Limb (tissue), 2 donors: Measurements from ENCODE around the gene TSPAN4.
A peak's percentile ranks its signal among the peaks of the same experiment; 100 is the strongest.

Experiments used
- DNase-seq, 2 donors: peaks; one replicate each; pipeline ENCODE4 v3.0.0-alpha.2; 2016; ENCODE audit errors: extremely low spot score in 2 of 2

The TSPAN4 gene

GRCh38 chr11:804599-804964 lies 38.1 kb upstream of the TSPAN4 start:
- no peak for DNase-seq

- DNase-seq, result no peak
Measured at GRCh38 chr11:808427-809286, 34.0 kb upstream of the TSPAN4 start.

- peak; percentile 96 to 99 for DNase-seq
Measured at GRCh38 chr11:809287-810039, 33.2 kb upstream of the TSPAN4 start, which contains the start of gene RPLP2. Gene RPLP2 (plus strand): TSS chr11:809967. CDS start chr11:810235, 268 bp downstream.

GRCh38 chr11:810040-810567 lies 32.5 kb upstream of the TSPAN4 start:
- DNase-seq, result no peak

- no peak for DNase-seq
Measured at GRCh38 chr11:811446-812245, 31.0 kb upstream of the TSPAN4 start.

- no peak for DNase-seq
Measured at GRCh38 chr11:812390-812789, 30.3 kb upstream of the TSPAN4 start.

GRCh38 chr11:813072-813455 lies 29.6 kb upstream of the TSPAN4 start:
- DNase-seq, result no peak

GRCh38 chr11:813456-814096 lies 29.1 kb upstream of the TSPAN4 start:
- DNase-seq, result no peak

- DNase-seq, result no peak
Measured at GRCh38 chr11:815675-816432, 26.8 kb upstream of the TSPAN4 start.

- no peak for DNase-seq
Measured at GRCh38 chr11:816433-816779, 26.2 kb upstream of the TSPAN4 start.

- no peak for DNase-seq
Measured at GRCh38 chr11:818396-819128, 24.1 kb upstream of the TSPAN4 start, which contains the start of gene PNPLA2. Gene PNPLA2 (plus strand): TSS chr11:818914. CDS start chr11:819719, 805 bp downstream.

GRCh38 chr11:819129-819931 lies 23.3 kb upstream of the TSPAN4 start:
- DNase-seq, result peak; percentile 90 to 93

- DNase-seq, result no peak
Measured at GRCh38 chr11:819943-820649, 22.6 kb upstream of the TSPAN4 start.

GRCh38 chr11:820655-821511 lies 21.8 kb upstream of the TSPAN4 start:
- DNase-seq, result no peak

- no peak for DNase-seq
Measured at GRCh38 chr11:821512-822371, 20.9 kb upstream of the TSPAN4 start.
